SK-N-DZ (cell line): ENCODE results near the gene SF3B1. TPM values are rescaled to one million over a fixed set of nuclear protein-coding genes. Genes with fewer than 3 reads are reported as not detected.
"Not testable (repeated sequence)": the region's sequence is repeated elsewhere in the genome, so short reads cannot be mapped to it uniquely, and the experiment has no call there.

ENCODE experiments used
- DNase-seq: peaks from one replicate; pipeline ENCODE4 v3.0.0-alpha.2; 2015; ENCODE audit warnings: low spot score
- polyA plus RNA-seq, 2 experiments: library from polyadenylated mRNA; depleted of rRNA; stranded (reverse); fragments of >200 nt; gene quantifications; 2 replicates each; pipeline ENCODE4 v1.2.3, GENCODE V29; 2014

The SF3B1 gene, protein sequence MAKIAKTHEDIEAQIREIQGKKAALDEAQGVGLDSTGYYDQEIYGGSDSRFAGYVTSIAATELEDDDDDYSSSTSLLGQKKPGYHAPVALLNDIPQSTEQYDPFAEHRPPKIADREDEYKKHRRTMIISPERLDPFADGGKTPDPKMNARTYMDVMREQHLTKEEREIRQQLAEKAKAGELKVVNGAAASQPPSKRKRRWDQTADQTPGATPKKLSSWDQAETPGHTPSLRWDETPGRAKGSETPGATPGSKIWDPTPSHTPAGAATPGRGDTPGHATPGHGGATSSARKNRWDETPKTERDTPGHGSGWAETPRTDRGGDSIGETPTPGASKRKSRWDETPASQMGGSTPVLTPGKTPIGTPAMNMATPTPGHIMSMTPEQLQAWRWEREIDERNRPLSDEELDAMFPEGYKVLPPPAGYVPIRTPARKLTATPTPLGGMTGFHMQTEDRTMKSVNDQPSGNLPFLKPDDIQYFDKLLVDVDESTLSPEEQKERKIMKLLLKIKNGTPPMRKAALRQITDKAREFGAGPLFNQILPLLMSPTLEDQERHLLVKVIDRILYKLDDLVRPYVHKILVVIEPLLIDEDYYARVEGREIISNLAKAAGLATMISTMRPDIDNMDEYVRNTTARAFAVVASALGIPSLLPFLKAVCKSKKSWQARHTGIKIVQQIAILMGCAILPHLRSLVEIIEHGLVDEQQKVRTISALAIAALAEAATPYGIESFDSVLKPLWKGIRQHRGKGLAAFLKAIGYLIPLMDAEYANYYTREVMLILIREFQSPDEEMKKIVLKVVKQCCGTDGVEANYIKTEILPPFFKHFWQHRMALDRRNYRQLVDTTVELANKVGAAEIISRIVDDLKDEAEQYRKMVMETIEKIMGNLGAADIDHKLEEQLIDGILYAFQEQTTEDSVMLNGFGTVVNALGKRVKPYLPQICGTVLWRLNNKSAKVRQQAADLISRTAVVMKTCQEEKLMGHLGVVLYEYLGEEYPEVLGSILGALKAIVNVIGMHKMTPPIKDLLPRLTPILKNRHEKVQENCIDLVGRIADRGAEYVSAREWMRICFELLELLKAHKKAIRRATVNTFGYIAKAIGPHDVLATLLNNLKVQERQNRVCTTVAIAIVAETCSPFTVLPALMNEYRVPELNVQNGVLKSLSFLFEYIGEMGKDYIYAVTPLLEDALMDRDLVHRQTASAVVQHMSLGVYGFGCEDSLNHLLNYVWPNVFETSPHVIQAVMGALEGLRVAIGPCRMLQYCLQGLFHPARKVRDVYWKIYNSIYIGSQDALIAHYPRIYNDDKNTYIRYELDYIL
- 278 and 296 TPM in 2 replicates for polyA plus RNA-seq (2014; cell fraction: cytosol; rRNA removed)
- polyA plus RNA-seq (2014; cell fraction: nucleus; rRNA removed), result 1,025 and 1,134 TPM in 2 replicates

DNA sequence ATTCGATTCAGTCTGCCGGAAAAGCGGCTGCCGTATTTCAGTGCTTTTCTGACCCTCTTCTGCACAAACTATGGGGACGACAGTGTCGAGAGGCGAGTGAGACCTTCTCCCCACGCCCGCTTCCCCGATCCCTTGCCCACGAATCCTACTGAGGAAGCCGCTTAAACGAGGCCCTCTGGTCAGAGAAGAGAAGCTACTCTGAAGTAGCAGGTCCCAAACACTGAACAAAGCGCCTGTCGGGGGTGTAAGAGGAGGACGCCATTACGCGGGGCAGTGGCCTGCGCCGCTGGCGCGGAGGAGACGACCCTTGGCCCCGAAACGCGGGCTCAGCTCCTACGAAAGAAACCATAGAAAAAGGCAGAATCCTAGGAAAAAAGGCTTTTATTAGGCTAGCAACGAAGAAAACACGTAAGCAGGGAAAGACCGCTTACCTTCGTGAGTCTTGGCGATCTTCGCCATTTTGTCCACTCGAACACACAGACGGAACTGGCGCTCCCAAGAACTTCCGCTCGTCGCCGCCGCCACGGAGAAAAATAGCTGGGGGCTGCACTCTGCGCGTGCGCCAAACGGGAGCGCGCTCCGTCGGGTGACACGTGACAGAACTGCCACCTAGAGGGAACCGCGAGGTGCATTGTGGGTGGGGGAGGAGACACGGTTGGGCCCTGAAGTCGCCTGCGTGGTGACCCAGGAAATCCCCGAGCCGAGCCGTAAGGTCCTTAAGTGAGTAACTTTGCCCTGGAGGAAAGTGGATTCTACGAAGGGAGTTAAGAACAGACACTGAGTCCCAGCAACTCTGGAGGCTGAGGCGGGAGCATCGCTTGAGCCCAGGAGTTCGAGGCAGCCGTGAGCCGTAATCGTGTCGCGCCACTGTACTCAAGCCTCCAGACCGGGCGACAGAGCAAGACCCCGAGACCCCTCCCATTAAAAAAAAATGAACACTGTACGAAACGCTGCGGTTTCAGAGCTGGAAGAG is at the start of gene SF3B1:
Gene SF3B1 (minus strand): TSS at position 488 of the 973 bp plus-strand sequence. CDS start 29 bp downstream, at position 459.
- DNase-seq, result peak; percentile 96

DNA sequence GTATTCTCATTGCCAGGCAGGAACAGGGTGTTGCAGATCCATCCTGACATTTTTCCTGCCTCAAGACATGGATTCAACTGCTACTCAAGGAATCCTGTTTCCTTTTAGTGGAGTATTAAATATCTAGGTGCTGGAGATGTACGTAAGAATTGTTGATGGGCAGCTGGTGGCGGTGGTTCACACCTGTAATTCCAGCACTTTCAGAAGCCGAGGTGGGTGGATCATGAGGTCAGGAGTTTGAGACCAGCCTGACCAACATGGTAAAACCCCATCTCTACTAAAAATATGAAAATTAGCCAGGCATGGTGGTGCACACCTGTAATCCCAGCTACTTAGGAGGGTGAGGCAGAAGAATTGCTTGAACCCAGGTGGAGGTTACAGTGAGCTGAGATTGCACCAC is 49.4 kb upstream of the SF3B1 start:
- DNase-seq, result not testable (repeated sequence)

DNA sequence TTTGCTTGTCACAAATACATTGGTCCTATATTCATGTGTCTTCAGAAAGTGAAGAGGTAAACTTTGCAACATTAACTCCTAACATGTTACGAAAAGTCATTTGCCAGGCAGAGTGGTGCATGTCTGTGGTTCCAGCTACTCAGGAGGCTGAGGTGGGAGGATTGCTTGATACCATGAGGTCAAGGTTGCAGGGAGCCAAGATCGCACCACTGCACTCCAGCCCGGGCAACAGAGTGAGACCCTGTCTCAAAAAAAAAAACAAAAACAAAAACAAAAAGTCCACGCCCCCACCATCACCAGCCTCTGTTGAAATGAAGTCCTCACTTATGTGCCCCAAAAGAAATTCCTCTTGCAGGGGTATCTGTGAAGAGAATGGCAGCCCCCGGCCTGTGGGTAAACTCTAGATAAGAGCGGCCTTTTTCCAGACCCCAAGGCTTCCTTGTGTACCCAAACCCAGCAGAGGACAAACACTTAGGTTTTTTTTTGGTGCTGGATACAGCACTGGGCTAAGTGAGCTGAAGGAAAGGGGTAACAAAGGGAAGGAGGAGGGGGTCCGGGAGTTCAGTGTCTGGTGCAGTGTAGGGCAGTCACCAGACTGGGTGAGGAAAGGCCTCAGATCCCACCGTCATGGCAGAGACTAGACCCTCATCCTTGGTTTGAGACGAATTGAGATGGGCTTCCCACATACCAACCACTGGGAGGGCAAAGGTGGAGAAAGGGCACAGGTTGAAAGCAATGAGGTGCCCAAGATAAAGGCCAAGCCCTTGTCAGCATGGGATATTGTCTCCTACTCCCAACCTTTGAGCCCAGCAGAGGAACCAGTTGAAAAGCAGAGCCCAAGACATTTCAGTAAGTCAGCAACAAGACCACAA is 45.6 kb upstream of the SF3B1 start:
- DNase-seq, result no peak

DNA sequence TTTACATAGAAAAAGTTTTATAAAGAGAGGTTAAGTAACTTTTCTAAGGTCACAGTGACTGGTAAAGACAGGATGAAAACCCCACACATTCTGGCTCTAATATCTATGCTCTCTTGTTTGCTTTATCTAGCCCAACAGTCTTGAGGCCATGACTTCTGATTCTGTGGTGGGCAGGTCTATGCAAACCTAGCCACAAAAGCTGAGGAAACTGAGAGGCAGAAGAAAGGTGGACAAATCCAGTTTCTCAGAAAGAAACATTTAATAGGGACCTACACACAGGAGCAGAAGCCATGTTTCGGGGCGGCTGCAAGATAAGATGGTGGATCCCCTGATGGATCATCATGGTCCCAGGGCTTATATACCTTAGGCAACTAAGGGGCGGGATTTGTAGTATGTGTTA is 43.0 kb upstream of the SF3B1 start:
- no peak for DNase-seq

DNA sequence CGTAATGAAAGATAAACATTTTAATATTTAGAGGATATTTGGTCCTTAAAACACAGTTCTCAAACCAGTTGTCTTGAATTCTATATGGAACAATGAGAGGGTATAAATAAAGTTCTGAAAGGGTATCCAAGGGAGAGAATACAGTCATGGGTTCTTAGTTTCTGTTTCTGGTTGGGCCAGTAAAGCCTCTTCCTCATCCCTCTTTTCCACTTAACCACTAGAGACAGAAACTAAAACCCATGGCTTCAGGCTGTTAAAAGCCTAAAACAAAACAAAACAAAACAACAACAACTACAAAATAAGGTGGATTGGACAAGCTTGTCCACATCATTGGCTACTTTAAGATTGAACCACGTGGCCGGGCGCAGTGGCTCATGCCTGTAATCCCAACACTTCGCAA is 37.3 kb upstream of the SF3B1 start:
- no peak for DNase-seq

DNA sequence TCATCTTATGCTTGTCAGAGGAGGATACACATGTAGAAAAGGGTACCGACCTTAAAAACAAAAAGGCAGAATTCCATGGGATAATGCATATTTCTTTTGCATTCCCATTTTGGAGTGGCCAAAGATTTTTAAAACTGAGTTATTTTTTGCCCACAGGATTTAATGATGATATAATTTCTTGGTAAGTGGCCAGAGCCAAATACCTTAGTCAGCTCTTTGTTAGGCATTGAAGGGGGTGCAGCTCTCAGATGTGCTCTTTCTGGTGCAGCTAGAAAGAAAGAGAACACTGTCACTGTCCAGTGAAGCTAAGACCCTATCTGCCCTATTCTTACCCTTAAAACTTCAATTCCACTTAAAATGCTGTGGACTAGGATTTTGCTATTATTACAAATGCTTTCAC is 29.3 kb upstream of the SF3B1 start:
- DNase-seq, result no peak

DNA sequence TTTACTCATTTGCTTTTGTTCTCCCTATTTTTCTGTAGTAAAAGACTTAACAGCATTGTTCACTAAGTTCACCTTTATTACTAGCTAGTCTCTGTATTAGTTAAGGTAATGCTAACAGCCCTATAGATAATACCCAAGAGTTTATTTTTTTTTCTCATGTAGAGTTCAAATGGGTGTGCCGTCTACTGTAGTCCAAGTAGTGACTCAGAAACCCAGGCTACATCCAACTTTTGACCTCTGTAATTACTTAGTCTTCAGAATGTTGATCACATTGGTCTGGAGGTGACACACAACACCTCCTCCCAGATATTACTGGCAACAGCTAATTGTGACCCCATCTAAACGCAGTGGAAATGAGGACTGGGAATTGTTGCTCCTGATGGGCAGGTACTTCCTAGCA is 26.2 kb upstream of the SF3B1 start:
- no peak for DNase-seq

DNA sequence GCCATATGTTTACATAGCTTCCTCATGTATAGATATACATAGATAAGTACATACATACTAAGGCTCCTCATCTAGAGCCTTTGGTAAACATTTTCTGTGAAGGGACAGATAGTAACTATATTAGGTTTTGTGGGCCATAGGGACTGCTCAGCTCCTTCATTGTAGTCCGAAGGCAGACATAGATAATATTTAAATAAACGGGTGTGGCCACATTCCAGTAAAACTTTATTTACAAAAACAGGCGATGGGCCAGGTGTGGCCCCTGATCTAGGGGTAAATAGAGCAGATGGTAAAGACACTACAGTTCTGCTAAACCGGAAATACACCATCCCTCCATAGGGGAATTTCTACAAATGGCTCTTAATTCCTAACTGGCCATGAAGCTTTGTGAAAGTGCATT is 25.8 kb upstream of the SF3B1 start:
- DNase-seq, result no peak

DNA sequence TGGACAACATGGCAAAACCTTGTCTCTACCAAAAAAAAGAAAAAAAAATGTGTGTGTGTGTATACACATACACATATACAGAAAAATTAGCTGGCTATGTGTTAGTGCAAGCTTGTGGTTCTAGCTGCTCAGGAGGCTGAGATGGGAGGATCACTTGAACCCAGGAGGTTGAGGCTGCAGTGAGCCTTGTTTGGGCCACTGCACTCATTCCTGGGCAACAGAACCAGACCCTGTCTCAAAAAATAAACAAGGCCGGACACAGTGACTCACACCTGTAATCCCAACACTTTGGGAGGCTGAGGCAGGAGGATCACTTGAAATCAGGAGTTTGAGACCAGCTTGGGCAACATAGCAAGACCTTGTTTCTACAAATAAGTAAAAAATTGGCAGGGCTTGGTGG is 20.6 kb upstream of the SF3B1 start:
- no peak for DNase-seq

DNA sequence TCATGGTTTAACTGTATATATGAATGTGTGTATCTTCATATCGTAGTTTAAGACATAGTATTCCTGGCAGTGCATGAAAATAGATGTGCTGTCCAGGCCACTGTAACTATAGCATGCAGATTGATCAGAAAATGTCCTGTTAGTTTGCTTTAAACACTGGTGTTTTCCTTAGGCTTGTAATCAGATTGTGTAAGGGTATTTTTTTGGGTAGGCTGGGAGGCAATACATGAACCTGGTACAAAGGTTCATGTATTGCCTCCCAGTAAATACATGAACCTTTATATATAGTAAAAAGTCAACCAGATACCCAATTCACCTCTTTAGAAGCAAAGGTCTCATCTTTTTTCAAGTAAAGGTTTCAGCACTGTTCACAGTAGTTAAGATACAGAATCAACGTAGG is 20.1 kb upstream of the SF3B1 start:
- DNase-seq, result no peak

DNA sequence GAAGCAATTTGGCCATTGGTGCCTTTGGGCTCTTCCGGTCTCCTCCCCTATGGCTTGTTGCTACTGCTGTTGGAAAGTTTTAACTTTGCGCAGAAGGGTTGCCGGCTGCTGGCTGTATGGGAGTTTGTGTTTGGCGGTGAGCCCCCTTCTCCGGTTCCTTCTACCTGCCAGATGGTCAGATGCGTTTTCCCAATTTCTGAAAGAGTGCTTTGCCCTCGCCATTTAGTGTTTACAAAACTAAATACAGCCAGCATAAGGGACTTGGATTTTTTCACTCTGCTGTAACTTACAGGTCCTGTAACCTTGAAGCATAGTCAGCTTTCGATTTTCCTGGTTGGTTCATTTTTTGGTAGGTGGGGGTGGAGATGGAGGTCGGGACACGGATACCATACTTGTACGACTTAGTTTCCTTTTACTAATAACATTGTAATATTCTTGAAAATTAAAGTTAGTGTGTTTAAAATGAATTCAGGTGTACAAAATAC is 19.1 kb upstream of the SF3B1 start:
- DNase-seq, result no peak

DNA sequence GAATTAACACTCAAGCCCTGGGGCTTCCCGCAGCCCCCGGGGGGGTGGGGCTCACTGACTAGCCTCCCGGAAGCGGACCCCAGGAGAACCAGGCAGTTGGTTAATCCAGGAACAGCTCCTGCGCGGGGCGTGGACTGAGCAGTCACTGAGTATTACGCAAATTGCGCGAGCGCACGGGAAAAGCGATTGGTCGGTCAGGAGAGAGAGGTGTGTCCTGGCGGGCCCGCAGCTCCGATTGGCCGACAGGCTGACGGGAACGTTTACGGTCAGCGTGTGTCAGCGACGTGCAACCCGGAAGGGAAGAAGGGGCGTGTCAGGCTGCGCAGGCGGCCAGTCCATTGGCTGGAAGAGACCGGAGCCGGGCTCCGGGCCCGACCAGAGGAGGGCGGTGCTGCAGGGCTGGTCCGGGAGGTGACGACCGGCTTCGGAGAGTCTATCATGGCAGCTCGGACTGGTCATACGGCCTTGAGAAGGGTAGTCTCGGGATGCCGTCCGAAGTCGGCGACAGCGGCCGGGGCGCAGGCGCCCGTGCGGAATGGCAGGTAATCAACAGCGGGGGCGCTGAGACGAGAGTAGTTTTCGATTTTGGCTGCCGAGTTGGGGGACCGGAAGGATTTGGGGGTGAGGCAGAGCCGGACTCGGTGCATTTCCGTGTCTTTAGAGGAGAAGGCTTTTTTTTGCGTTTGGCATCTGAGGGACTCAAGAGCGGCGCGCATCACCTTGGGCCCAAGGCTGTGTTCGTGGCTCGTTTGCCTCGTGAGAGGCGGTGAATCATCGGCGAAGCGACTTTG is 18.5 kb upstream of the SF3B1 start, which contains the start of gene COQ10B:
Gene COQ10B (plus strand): TSS at position 430 of the 791 bp plus-strand sequence. CDS start 9 bp downstream, at position 439.
- peak; percentile 100 for DNase-seq

DNA sequence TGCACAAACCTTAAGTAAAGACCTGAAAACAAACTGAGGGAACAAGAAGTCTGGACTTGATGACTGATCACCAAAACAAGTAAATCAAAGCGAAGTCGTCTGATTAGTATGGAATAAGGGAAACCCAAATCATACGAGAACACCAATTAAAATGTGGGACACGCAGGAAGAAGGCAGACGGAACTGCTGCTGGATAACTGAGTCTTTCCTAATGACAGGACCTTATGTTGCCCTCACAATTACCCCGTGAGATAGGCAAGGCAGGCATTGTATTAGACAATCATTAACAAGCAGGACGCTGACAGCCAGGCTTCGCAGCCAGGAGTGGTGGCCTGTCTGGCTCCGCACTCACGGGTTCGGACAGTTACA is 17.9 kb upstream of the SF3B1 start:
- DNase-seq, result no peak

DNA sequence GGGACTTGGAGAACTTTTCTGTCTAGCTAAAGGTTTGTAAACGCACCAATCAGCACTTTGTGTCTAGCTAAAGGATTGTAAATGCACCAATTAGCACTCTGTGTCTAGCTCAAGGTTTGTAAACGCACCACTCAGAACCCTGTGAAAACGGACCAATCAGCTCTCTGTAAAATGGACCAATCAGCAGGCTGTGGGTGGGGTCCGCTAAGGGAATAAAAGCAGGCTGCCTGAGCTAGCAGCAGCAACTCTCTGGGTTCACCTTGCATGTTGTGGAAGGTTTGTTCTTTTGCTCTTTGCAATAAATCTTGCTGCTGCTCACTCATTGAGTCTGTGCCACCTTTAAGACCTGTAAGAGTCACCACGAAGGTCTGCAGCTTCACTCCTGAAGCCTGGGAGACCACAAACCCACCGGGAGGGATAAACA is 16.1 kb upstream of the SF3B1 start:
- DNase-seq, result peak; percentile 50

DNA sequence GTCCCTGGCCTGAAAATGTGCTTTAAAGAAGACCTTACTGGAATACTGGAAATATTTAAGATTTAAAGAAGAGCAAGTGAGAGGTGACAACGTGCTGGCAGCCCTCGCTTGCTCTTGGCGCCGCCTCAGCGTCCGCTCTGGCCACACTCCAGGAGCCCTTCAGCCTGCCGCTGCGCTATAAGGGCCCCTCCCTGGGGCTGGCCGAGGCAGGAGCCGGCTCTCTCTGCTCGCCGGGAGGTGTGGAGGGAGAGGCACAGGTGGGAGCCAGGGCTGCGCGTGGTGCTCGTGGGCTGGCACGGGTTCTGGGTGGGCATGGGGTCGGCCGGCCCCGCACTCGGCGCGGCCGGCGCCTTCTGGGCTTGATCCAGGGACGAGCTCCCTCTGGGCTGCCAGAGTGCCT is 15.6 kb upstream of the SF3B1 start:
- no peak for DNase-seq

DNA sequence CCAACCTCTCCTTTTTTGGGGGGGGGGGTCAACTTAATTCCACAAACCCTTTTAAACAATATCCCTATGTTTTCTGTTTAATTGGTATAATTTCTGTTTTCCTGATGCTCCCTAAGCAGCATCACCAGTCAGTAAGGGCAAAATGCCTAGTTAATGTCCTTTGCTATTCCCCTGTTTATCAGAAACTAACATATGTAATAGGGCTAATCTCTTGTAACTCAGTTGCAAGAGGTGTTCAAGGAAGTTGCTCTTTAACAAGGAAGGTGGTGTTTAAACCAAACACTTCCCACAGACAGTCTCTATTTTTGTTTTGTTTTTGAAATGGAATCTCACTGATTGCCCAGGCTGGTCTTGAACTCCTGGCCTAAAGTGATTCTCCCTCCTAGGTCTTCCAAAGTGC is 12.0 kb upstream of the SF3B1 start:
- DNase-seq, result no peak

DNA sequence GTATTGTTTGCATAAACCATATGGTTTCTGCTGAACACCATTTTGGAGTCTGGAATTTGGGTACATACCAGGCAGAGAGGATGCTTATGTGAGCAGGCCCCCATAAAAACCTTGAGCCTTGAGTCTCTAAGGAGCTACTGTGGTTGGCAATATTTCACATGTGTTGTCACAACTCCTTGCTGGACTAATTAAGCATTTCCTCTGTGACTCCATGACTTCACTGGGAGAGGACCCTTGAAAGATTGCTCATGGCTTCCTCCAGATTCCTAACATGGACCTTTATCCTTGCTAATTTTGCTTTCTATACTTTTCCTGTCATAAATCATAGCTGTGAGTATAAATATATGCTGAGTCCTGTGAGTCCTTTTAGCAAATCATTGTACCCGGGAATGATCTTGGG is 10.9 kb upstream of the SF3B1 start:
- DNase-seq, result no peak

DNA sequence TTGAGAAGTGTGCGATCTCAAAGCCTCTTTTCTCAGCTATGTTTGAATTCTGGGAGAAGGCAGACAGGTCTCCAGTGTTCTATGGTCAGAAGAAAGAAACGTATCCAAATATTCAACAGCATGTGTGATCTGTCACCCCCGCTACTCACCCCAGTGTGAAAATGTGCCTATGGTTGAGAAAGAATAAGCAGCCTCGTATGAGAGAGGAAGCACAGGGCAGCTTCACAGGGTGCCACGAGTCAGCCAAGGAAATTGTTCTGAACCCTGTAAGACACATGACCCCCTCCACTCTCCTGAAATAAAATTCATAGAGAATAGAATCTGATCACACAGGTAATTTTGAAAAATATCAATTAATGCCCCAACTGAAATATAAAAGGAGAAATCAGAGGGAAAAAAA is 8.0 kb upstream of the SF3B1 start:
- no peak for DNase-seq
